PC-9 (cell line): ENCODE measurements around the gene FLVCR1. TPM values are rescaled to one million over a fixed set of nuclear protein-coding genes. Genes with fewer than 3 reads are reported as not detected.
"Not testable (repeated sequence)": the region's sequence is repeated elsewhere in the genome, so short reads cannot be mapped to it uniquely, and the experiment has no call there.

ENCODE experiments used
- BruUV-seq: library from RNA; stranded (reverse); fragments of 400-500 nt; replicated peaks from 2 replicates; lab custom pipeline; 2021; lab: Mats Ljungman, UMichigan
- CTCF ChIA-PET: fragments of 300-600 bp; sonication (Branson Sonifier 250); formaldehyde crosslinking; loops from one replicate; lab custom pipeline; 2022; ENCODE audit warnings: antibody characterized with exemption; lab: Charles Lee
- POLR2A ChIA-PET: fragments of 300-600 bp; sonication (Branson Sonifier 250); formaldehyde crosslinking; loops from one replicate; lab custom pipeline; 2022; ENCODE audit warnings: antibody characterized with exemption; ENCODE audit not compliant: unreplicated experiment; lab: Charles Lee
- DNase-seq, 2 experiments: peaks; one replicate each; pipeline versions ENCODE4 v3.0.0 to v3.0.0-alpha.2; 2015 to 2022; ENCODE audit warnings: mixed read lengths in 1 of 2
- H2AFZ ChIP-seq: fragments of 200-600 bp; sonication (generic); 2 replicates; pipeline ENCODE4 v1.8.1; 2017; ENCODE audit warnings: antibody characterized with exemption
- H3F3A ChIP-seq: fragments of 200-600 bp; sonication (generic); 2 replicates; pipeline ENCODE4 v1.8.1; 2017; ENCODE audit warnings: antibody characterized with exemption, mild to moderate bottlenecking, low read depth; ENCODE audit not compliant: insufficient read depth
- H3K27ac ChIP-seq: fragments of 200-600 bp; sonication (generic); 2 replicates; pipeline ENCODE4 v1.6.1; 2016; ENCODE audit warnings: mixed run types
- H3K27me3 ChIP-seq: fragments of 200-600 bp; sonication (generic); 2 replicates; pipeline ENCODE4 v1.6.1; 2016; ENCODE audit warnings: low read depth, mixed run types; ENCODE audit not compliant: insufficient read depth
- H3K36me3 ChIP-seq: fragments of 200-600 bp; sonication (generic); 2 replicates; pipeline ENCODE4 v1.6.1; 2016; ENCODE audit warnings: low read depth, mixed run types
- H3K4me1 ChIP-seq: fragments of 200-600 bp; sonication (generic); replicated peaks from 2 replicates; pipeline ENCODE4 v1.6.1; 2016; ENCODE audit warnings: mixed run types; ENCODE audit not compliant: insufficient read depth
- H3K4me2 ChIP-seq: fragments of 200-600 bp; sonication (generic); 2 replicates; pipeline ENCODE4 v1.6.1; 2017; ENCODE audit warnings: mixed run types
- H3K4me3 ChIP-seq: fragments of 200-600 bp; sonication (generic); 2 replicates; pipeline ENCODE4 v1.6.1; 2016; ENCODE audit warnings: mixed run types
- H3K79me2 ChIP-seq: fragments of 200-600 bp; sonication (generic); 2 replicates; pipeline ENCODE4 v1.6.1; 2017; ENCODE audit warnings: low read depth, mixed run types
- H3K9me2 ChIP-seq: fragments of 200-600 bp; sonication (generic); 2 replicates; pipeline ENCODE4 v1.8.1; 2017; ENCODE audit warnings: mild to moderate bottlenecking; ENCODE audit not compliant: insufficient read depth
- H3K9me3 ChIP-seq: fragments of 200-600 bp; sonication (generic); 2 replicates; pipeline ENCODE4 v1.8.1; 2016; ENCODE audit warnings: low read depth; ENCODE audit not compliant: insufficient read depth
- H4K20me1 ChIP-seq: fragments of 200-600 bp; sonication (generic); 2 replicates; pipeline ENCODE4 v1.8.1; 2017; ENCODE audit not compliant: insufficient read depth
- EZH2 ChIP-seq: fragments of 200-600 bp; sonication (generic); IDR thresholded peaks from 2 replicates; pipeline ENCODE4 v1.8.0; 2017; ENCODE audit warnings: antibody characterized with exemption, low read depth
- intact Hi-C: fragments of 100-400 bp; cut with micrococcal nuclease; formaldehyde crosslinking; loops from one replicate; pipeline ENCODE4 v1.10.0; 2022; ENCODE audit not compliant: unreplicated experiment
- total RNA-seq: library from RNA; stranded (reverse); gene quantifications from 2 replicates; pipeline ENCODE4 v1.2.3, GENCODE V29; 2021
- TF ChIP-seq, protein P1 (sequence below): fragments of 200-600 bp; sonication (generic); conservative IDR thresholded peaks from 2 replicates; pipeline ENCODE4 v1.6.1; 2017; ENCODE audit warnings: mixed run types, antibody characterized with exemption, mild to moderate bottlenecking, moderate library complexity

Gene FLVCR1
- total RNA-seq, 1 experiment from 2014 or later = 13.1 TPM

DNA sequence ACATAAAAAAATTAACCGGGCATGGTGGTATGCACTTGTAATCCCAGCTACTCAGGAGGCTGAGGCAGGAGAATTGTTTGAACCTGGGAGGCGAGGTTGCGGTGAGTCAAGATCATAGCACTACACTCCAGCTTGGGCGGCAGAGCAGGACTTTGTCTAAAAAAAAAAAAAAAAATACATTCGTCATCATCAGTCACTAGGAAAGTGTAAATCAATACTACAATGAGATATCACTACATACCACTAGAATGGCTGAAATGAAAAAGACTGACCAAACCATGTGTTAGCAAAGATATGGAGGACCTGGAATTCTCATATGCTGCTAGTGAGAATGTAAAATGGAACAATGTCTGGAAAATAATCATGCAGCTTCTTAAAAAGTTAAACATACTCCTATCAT is 19.9 kb upstream of the FLVCR1 start:
- Histone ChIP-seq H3K4me1 (no peaks in the 10 kb centered on the region), H3K27me3 (no peaks in the 10 kb centered on the region), H3K27ac (no peak overlapping the region), H3K79me2 (no peaks in the 10 kb centered on the region), H2AFZ (0 out of 2 replicates have a peak overlapping the region, but pooled peaks have one; percentile 8), H3F3A (no peaks in the 10 kb centered on the region), H3K36me3 (no peaks in the 10 kb centered on the region), H3K9me3 (no peaks in the 10 kb centered on the region), H3K9me2 (no peaks in the 10 kb centered on the region), H3K4me3 (no peak overlapping the region), H4K20me1 (no peaks in the 10 kb centered on the region), H3K4me2 (no peak overlapping the region)
- ChIA-PET POLR2A (no interaction called here), CTCF (no interaction called here)
- no TSS peak for BruUV-seq
- TF ChIP-seq, protein P1, sequence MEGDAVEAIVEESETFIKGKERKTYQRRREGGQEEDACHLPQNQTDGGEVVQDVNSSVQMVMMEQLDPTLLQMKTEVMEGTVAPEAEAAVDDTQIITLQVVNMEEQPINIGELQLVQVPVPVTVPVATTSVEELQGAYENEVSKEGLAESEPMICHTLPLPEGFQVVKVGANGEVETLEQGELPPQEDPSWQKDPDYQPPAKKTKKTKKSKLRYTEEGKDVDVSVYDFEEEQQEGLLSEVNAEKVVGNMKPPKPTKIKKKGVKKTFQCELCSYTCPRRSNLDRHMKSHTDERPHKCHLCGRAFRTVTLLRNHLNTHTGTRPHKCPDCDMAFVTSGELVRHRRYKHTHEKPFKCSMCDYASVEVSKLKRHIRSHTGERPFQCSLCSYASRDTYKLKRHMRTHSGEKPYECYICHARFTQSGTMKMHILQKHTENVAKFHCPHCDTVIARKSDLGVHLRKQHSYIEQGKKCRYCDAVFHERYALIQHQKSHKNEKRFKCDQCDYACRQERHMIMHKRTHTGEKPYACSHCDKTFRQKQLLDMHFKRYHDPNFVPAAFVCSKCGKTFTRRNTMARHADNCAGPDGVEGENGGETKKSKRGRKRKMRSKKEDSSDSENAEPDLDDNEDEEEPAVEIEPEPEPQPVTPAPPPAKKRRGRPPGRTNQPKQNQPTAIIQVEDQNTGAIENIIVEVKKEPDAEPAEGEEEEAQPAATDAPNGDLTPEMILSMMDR = no peak
- intact Hi-C loops = no loop called here
- no peak for DNase-seq

DNA sequence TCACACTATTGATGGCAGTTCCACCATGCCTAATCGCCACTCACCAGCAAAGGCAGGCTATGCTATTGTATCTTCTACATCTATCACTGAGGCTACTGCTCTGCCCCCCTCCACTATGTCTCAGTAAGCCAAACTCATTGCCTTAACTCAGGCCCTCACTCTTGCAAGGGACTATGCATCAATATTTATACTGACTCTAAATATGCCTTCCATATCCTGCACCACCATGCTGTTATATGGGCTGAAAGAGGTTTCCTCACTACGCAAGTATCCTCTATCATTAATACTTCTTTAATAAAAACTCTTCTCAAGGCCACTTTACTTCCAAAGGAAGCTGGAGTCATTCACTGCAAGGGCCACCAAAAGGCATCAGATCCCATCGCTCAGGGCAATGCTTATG is 13.6 kb upstream of the FLVCR1 start:
- BruUV-seq, H3K79me2 ChIP-seq, intact Hi-C loops, DNase-seq, H3K9me2 ChIP-seq, H2AFZ ChIP-seq, H3K9me3 ChIP-seq, CTCF ChIA-PET, H3K36me3 ChIP-seq, H3F3A ChIP-seq, H3K4me2 ChIP-seq, H3K27me3 ChIP-seq, H3K27ac ChIP-seq, H3K4me3 ChIP-seq, H3K4me1 ChIP-seq, H4K20me1 ChIP-seq: not testable (repeated sequence)
- POLR2A ChIA-PET = interaction anchor here (0.6 kb wide), 1 partner anchor 87 kb away, joined by 3 read pairs; no protein-coding TSS in a partner anchor

DNA sequence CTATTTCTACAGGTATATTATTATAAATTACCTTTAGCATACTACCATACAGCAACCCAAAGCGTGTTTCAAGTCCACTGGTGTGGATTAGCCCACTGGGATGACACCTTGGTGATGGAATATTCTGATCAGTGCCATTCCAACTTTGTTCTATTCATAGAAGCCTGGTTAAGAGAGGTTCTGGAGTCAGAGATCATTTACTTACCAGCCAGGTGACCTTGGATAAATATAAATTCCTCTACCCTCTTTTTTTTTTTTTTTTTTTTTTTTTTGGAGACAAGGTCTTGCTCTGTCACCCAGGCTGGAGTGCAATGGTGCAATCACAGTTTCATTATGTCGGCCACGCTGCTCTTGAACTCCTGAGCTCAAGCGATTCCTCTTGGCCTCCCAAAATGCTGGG is 10.5 kb upstream of the FLVCR1 start, which contains the start of gene SPATA45:
Gene SPATA45, minus strand, starts transcription at position 101 of the 400 bp plus-strand sequence. CDS start 11,500 bp downstream, outside the sequence.
- Histone ChIP-seq H3K79me2 (no peaks in the 10 kb centered on the region), H2AFZ (no peak within 1 kb of the TSS), H3K4me1 (no peaks in the 10 kb centered on the region), H3K36me3 (no peaks in the 10 kb centered on the region), H3K4me2 (no peak within 1 kb of the TSS), H3K9me2 (no peaks in the 10 kb centered on the region), H3F3A (no peaks in the 10 kb centered on the region), H3K27ac (no peak within 1 kb of the TSS), H3K27me3 (no peaks in the 10 kb centered on the region), H3K9me3 (0 out of 2 replicates have a peak, but pooled peaks cover 4% of the 10 kb centered on the region), H3K4me3 (no peak within 1 kb of the TSS), H4K20me1 (no peaks in the 10 kb centered on the region)
- BruUV-seq = no TSS peak
- intact Hi-C loops = no loop called here
- ChIA-PET POLR2A (no interaction called here), CTCF (no interaction called here)
- TF ChIP-seq, protein P1 = no peak
- no peak for TF ChIP-seq EZH2
- no peak for DNase-seq
